NCI-H187 treated with DMSO at 0.1 percent for 48 hours (cell line): ENCODE data around the gene ARAP1.

Experiments
- DNase-seq: peaks from one replicate; lab custom pipeline; 2025; lab: John Stamatoyannopoulos, UW

The ARAP1 gene

GRCh38 chr11:72703267-72704008, 48.8 kb downstream of the ARAP1 start:
- DNase-seq = no peak

GRCh38 chr11:72702577-72703241, 49.5 kb downstream of the ARAP1 start:
- DNase-seq = no peak

GRCh38 chr11:72702096-72702495, 50.1 kb downstream of the ARAP1 start:
- no peak for DNase-seq

- no peak for DNase-seq
These were observed 50.7 kb downstream of the ARAP1 start for GRCh38 chr11:72701466-72701865.

- no peak for DNase-seq
These were observed 52.1 kb downstream of the ARAP1 start for GRCh38 chr11:72700146-72700545.

- no peak for DNase-seq
These were observed 54.4 kb downstream of the ARAP1 start for GRCh38 chr11:72697814-72698213.

GRCh38 chr11:72696866-72697700, 55.1 kb downstream of the ARAP1 start:
- no peak for DNase-seq

GRCh38 chr11:72695354-72695753, 56.9 kb downstream of the ARAP1 start:
- DNase-seq = no peak

- no peak for DNase-seq
These were observed 58.8 kb downstream of the ARAP1 start for GRCh38 chr11:72693271-72693968.

GRCh38 chr11:72692498-72693237, 59.5 kb downstream of the ARAP1 start:
- no peak for DNase-seq

GRCh38 chr11:72690166-72690565, 62.0 kb downstream of the ARAP1 start:
- no peak for DNase-seq

GRCh38 chr11:72688929-72689328, 63.3 kb downstream of the ARAP1 start:
- DNase-seq = no peak

GRCh38 chr11:72688486-72688885, 63.7 kb downstream of the ARAP1 start:
- no peak for DNase-seq

GRCh38 chr11:72687326-72687725, 64.9 kb downstream of the ARAP1 start:
- no peak for DNase-seq

GRCh38 chr11:72686639-72687220, 65.5 kb downstream of the ARAP1 start:
- DNase-seq = no peak

GRCh38 chr11:72685560-72686480, 66.4 kb downstream of the ARAP1 start:
- no peak for DNase-seq

GRCh38 chr11:72684236-72684912, 67.8 kb downstream of the ARAP1 start:
- DNase-seq = no peak

GRCh38 chr11:72683782-72684200, 68.4 kb downstream of the ARAP1 start:
- DNase-seq = no peak

GRCh38 chr11:72682858-72683243, 69.4 kb downstream of the ARAP1 start:
- DNase-seq = no peak
